Effector CD8-positive, alpha-beta T cell (primary cell): ENCODE data around the gene UBTD2.

ENCODE experiments used
- DNase-seq: peaks from one replicate; lab custom pipeline; 2025; lab: John Stamatoyannopoulos, UW

UBTD2 gene

GRCh38 chr5:172171118-172171517, 112.4 kb downstream of the UBTD2 start:
- no peak for DNase-seq

GRCh38 chr5:172170251-172170701, 113.3 kb downstream of the UBTD2 start:
- DNase-seq = no peak

- DNase-seq = no peak
Measured at GRCh38 chr5:172169216-172169615, 114.3 kb downstream of the UBTD2 start.

- DNase-seq = no peak
Measured at GRCh38 chr5:172168311-172168710, 115.3 kb downstream of the UBTD2 start.

GRCh38 chr5:172167895-172168294, 115.7 kb downstream of the UBTD2 start:
- no peak for DNase-seq

GRCh38 chr5:172166030-172166826, 117.3 kb downstream of the UBTD2 start:
- no peak for DNase-seq

GRCh38 chr5:172165465-172165864, 118.1 kb downstream of the UBTD2 start:
- DNase-seq = no peak

- no peak for DNase-seq
Measured at GRCh38 chr5:172164769-172165212, 118.8 kb downstream of the UBTD2 start.

GRCh38 chr5:172163346-172163745, 120.2 kb downstream of the UBTD2 start:
- no peak for DNase-seq

- no peak for DNase-seq
Measured at GRCh38 chr5:172162987-172163343, 120.6 kb downstream of the UBTD2 start.

GRCh38 chr5:172162323-172162986, 121.1 kb downstream of the UBTD2 start:
- DNase-seq = no peak

GRCh38 chr5:172160506-172160905, 123.1 kb downstream of the UBTD2 start:
- DNase-seq = no peak
